GM18858 (cell line): ENCODE data around the gene SH3PXD2A.
"Not testable (repeated sequence)": the region's sequence is repeated elsewhere in the genome, so short reads cannot be mapped to it uniquely, and the experiment has no call there.

ENCODE experiments used
- ATAC-seq: cut with Tn5 transposase; IDR thresholded peaks from one replicate; pipeline ENCODE4 v1.9.1; 2021; ENCODE audit not compliant: unreplicated experiment

The SH3PXD2A gene

GRCh38 chr10:103793920-103794883 lies 61.2 kb downstream of the SH3PXD2A start:
- ATAC-seq: no peak

DNA sequence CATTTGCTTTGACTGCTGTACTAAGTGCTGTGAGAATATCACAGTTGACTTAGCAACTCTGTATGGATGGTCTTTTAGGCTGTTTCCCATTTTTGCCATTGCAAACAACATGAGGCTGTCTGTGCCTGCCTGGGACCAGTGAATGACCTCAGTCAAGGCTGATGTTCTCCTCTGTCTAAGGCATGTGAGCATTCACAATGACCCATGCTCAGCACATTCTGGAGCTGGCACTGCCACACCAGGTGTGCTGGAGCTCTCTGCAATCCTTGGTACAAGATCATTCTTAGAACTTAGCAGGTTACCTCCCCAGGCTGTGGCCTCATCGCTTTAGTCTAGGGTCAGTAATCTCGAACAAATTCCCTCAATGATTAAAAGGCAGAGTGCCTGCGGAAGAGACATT lies 61.9 kb downstream of the SH3PXD2A start:
- ATAC-seq: no peak

DNA sequence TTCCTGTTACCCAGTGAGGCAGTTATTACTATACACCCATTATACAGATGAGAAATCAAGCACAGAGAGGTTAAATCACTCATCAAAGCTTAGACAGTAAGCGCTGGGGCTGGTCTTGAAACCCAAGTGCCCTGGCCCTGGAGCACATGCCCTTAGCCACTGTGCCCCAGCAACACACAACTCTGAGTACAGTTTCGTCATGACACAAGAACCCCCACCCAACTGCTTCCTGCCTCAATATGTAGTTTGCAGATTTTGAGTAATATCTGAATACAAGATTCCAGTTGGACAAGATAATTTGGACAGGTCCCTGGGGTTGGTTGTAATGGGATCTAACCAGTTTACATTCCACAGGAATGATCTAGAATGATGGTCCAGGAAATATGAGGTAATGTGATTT lies 62.8 kb downstream of the SH3PXD2A start:
- no peak for ATAC-seq

- ATAC-seq: no peak
Measured at GRCh38 chr10:103791858-103792257, 63.5 kb downstream of the SH3PXD2A start.

- no peak for ATAC-seq
Measured at GRCh38 chr10:103791291-103791690, 64.1 kb downstream of the SH3PXD2A start.

- no peak for ATAC-seq
Measured at GRCh38 chr10:103790580-103790979, 64.8 kb downstream of the SH3PXD2A start.

DNA sequence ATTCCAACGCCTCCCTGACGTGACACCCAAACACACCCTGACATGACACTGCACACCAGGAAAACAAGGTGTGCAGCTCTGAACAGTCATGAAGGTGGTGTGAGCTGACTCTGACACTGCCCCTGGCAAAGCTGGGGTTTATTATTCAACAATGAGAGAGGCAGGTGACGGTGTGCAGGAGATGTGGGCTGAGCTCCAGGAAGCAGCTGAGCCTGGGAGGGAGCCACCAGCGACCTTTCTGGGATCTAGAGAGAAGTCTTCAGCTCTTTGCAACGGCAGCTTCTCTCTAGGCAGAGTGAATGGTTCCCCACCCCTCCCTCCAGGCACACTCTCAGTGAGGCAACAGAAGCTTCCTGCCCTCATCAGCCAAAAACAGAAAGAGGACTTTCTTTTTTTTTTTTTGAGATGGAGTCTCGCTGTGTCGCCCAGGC lies 65.6 kb downstream of the SH3PXD2A start:
- ATAC-seq: no peak

GRCh38 chr10:103789161-103789560 lies 66.2 kb downstream of the SH3PXD2A start:
- ATAC-seq: no peak

DNA sequence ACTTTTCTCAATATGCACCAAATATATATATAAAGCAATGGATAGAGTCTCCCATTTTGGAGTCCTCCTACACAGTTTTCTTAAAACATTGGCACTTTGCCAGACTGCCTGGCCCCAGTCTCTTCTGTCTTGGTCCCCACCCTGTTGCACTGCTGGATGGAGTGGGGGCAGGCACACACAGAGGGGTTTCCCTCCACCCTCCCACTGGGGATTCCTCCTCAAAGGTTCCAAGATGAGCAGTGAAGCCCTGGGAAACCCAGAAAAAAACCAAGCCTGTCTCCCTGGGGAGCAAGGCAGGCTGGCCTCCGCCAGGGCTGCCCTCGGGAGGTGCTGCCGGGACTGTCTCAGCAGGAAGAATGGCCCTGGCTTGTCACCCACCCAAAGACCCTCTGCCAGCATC lies 68.0 kb downstream of the SH3PXD2A start:
- ATAC-seq: no peak

GRCh38 chr10:103786020-103786419 lies 69.4 kb downstream of the SH3PXD2A start:
- no peak for ATAC-seq

DNA sequence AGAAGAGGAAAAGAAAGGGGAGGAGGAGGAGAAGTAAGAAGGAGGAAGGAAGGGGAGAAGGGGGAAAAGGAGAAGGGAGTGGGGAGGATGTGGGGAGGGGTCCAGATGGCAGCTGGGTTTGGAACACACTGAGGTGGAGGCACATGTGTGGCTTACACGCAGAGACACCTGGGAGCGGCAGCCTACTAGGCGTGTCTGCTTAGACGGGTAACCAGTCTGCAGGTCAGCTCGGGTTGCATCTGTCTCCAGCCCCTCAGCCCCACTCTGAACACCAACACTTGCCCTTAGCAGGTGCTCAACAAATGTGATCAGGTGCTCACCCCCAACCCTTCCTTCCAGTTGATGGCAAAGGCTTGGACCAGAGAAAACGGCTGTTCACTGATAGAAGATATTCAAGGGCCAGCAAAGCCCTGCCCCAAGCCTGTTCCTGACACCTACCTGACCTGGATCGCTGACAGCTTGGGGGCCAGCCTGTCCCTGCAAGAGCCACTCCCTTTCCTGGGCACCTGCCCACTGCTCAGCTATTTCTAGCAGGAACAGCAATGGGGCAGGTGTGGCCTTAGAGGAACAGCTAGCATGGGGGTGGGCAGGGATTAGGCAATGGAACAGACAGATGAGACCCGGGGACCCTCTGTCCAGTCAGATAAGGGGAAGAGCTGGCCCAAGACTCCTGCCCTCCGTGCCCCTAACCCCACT lies 70.5 kb downstream of the SH3PXD2A start:
- ATAC-seq: no peak

DNA sequence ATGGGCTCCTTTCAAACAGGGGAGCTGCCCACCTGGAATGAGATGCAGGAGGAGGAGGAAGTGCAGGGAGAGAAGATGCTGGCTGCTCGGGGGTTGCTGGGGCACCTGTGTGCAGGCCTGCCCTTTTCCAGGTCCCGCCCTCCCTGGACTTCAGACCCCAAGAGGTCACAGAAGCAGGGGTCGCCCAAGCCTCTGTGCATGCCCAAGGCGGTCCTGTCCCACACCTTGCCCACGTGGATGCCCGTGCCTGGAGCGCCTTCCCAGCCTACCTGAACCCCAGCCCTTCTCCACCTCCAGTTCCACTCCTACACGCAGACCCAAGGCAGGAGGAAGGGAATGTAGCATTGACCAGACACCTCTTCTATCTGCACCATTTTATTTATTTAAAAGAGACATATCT lies 71.3 kb downstream of the SH3PXD2A start:
- no peak for ATAC-seq

GRCh38 chr10:103783681-103784080 lies 71.7 kb downstream of the SH3PXD2A start:
- ATAC-seq: no peak

DNA sequence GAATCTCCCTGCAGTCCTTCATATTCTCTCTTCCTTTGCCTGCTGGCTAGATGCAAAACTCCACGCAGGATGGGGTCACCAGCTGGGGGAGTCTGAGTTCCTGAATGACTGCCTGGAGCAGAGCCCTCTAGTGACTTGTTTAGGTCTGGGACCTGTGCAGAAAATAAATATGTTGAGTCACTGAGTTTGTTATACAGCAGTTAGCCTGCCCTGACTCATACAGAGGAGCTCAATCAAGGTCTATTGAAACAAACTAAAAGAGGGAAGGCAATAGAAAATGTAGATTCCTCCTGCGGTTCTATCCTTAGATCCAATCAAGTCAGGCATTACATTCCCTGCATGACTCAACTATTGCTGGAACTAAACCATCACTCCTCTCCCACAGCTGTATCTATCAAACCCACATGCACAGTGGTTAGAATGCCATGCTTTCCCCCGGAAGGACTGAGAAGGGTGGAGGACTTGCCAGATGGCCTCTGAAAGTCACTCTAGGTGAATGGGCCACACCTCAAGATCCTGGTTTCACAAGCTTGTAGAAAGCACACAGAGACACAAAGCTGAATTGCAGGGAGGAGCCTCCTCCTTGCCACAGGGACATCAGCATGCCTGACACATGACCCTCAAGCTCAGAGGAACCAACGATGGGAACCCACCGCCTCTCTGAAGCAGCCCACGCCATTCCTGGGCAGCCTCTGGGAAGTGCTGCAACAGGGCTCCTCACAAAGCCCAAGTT lies 73.9 kb downstream of the SH3PXD2A start:
- no peak for ATAC-seq

DNA sequence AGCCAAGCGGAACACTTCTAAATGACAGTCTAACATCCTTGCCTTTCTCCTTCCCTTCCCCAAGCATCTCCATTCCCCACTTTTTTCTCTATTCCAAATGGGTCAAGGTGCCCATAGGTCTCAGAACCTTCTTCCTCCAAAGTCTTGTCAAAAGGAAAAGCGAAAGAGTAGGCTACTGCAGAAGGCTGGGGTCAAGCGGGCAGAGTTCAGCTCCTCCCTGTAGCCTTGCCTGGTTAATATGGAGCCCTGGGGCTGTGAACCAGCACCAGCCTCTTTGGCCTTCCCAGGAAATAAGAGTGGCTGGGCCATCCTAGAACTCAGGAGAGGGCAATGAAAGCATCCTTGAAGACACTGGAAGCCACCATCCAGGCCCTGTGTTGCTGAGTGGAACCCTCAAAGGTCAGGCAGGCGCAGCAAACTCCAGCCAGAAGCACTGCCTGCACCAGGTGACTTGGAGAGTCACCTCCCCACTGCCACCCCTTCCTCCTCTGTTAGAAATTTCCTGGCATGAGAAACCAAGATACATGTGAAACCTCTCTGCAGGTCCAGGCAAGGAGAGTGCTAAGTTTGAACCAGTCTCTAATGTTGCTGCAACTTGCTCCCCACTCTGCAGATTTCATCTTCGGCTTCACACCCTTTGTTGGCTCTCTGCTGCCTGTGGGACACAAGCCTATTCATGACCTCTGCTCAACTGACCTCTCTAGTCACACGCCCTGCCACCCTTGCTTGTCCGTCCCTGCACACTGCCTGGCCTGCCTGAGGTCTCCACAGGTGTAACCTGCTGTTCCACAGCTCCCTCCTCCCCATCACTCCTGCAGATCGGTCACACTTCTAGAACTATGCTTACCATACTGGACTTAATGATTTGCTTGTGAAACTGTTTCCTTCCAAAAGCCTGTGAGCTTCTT lies 74.9 kb downstream of the SH3PXD2A start:
- ATAC-seq: no peak

GRCh38 chr10:103778358-103779139 lies 76.8 kb downstream of the SH3PXD2A start:
- ATAC-seq: no peak

DNA sequence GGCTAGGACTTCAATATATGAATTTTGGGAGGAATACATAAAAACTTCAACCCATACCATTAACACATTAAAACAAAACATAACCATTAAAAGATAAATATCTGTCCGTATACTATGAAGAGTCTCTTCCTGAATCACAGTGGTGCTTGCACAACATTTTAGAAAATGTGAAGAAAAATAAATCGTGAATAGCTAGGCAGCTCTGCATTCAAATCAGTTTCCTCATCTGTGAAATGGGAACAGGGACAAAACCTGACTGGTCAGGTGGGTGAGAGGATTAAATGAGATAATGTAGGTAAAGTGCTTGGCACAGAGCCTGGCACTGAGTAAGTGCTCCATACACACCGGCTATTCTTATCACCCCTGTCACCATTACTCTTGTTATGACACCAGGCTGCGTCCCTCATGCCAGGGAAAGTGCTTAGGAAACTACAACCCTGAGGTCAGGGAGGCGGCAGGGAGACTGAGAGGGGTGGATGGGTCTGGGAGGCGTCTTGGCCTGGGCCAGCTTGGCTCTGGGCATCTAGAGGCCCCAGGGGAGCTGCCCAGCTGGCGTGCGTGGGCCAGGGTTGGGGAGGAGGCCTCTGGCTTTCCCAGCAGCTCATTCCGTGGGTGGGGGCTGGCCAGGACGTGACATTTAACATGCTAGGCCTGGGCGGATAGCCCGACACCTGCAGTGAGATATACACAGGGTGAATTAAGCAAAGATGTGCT lies 78.3 kb downstream of the SH3PXD2A start:
- ATAC-seq: no peak

DNA sequence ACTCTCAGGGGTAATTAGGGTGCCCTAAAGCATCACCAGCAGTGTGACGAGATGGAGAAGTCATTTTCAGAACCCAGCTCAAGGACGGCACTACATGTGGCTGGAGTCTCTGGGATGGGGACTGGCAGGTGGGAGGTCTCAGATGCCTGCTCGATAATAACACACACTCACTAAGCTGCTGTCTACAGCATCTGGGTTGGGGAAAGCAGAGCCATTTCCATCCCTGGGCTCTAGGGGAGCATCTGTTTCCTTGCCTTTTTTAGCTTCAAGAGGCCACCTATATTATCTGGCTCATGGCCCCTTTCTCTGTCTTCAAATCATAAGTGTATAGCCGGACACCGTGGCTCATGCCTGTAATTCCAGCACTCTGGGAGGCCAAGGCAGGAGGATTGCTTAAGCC lies 79.6 kb downstream of the SH3PXD2A start:
- ATAC-seq: no peak

DNA sequence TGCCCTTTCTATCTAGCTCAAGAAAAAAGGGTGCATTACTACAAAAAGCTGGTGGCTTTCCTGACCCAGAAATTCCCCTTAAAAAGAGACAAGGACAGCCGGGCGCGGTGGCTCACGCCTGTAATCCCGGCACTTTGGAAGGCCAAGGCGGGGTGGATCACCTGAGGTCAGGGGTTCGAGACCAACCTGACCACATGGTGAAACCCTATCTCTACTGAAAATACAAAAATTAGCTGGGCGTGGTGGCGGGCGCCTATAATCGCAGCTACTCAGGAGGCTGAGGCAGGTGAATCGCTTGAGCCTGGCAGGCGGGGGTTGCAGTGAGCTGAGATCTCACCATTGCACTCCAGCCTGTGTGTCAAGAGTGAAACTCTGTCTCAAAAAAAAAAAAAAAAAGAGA lies 82.5 kb downstream of the SH3PXD2A start:
- not testable (repeated sequence) for ATAC-seq
